Fibroblast of skin of scalp (primary cell): ENCODE data around the gene RHCG.

Source experiments
- DNase-seq: peaks from one replicate; pipeline ENCODE4 v3.0.0-alpha.2; 2013

The RHCG gene

DNA sequence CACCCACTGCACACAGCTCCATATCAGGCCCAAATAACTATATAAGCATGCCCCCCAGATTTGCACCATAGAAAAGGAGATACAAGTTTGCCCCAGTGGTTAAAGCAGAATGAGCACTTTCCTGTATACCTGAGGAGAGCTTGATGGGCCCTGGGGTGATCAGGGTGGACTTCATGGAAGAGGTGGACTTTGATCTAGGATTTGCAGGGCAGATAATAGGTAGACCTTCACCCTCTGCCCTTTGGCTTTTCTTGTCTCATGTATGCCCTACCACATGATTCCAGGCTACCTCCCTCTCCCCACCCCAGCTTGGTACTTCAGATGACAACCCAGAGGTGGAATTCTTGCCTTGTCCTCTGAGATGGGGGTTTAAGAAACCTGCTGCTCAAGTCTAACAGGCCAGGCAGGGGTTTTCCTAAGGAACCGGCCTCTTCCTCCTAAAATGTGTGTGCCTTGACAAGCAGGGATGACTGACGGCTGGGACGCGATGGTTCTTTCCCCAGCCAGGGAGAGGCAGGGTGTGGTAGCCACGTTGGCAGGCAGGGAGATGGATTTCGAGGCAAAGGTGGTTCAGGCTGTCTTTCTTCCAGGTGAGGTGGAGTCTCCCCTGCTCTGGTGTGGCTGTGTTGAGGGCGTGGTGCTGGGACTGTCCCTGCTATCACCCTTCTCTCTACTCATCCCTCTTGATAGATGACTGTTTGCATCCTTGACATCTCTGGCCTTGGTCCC lies 6.6 kb upstream of the RHCG start:
- no peak for DNase-seq

DNA sequence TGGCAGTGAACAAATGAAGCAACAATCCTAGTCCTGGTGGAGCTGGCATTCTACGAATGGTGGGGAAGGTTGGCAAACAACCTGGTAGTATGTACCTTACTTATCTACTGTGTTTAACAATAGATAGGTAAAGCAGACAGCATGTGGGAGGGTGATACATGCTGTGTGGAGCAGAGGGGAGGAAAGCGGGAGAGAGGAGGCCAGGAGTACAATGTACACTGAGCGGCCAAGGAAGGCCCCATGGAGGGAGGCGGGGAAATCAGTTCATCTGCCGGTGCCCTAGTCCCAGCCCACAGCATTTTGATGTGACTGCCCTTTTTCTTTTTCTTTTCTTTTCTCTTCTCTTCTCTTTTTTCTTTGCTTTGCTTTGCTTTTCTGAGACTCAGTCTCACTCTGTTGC lies 5.3 kb upstream of the RHCG start:
- no peak for DNase-seq

DNA sequence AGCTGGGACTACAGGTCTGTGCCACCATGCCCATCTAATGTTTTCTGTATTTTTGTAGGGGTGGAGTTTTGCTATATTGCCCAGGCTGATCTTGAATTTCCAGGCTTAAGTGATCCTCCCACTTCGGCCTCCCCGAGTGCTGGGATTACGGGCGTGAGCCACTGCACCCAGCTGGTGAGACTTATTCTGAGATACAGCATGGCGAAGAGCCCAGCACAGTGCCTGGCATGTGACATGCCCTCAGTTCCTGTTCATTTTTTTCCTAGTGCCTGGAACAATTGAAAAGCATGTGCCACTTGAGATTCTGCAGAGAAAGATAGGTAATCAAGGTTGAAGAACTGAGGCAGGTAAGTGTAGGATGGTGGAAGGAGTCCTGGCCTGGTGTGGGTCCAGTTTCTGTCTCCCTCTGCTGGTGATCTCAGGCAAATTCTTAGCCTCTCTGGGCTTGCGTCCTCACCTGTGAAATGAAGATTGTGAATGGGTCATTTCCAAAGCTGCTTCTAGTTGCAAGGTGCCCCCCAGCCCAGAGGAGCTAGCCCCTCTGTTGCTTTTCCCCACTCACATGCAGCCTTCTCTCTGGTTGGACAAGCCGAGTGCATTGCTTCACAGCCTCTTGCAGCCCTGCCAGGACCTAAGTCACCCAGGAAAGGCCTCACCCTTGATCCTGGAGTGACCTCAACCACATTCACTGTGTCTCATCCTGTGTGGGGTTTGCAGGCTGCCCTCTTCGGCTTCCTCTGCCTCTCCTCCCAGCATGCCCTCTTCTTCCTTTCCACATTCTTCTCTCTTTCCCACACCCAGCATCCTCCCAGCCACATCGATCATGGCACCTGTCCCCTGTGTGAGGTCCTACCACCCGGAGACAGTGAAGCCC lies 4.3 kb upstream of the RHCG start:
- DNase-seq, result no peak

DNA sequence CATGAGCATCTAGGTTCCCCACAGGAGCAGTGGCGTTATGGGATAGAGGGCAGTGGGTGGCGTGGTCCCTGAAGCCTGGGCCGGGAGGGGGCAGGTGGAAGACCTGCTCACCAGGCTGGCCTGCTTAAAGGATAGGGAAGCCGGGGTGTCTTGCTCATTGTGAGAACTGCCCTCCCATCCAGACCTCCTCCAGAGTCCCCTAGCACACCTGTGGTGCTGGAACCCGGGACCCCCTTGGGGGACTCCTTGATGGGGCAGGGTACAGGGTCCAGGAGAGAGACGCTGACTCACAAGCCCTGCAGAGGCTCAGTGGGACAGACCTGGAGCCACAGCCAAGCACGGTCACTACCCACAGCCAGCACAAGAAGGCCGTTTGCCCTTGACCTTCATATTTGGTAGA lies 2.8 kb upstream of the RHCG start:
- no peak for DNase-seq

DNA sequence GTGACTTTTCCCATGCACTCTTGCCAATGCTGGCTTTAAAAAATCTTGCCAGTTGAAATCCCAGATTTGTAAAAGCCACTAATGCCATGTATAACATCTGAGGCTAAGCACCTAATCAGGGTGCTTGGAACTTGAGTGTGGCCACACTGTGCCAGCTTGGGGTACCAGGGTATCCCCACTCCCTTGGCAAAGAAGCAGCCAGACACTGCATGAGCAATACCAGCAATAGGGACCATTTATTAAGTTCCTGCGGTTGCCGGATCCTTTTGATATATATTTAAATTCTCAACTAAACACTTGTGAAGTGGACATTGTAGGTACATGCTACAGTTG lies 2.2 kb upstream of the RHCG start:
- DNase-seq, result no peak

DNA sequence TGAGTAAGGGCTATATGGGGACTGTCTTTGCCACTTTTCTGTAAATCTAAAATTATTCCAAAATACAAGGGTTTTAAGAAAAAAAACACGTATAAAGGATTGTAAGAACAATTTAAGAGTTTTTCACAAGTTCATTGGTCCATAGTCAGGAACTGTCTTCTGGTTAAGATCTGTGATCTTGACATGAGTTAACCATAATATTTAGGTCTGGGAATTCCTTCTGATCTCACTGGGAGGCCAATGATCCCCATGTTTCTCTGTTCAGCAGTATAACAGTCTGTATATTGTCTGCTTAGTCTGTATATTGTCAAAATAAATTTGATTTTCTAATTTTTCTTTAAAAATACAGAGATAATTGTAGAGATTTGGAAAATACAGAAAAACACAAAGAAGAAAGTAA lies 848 bp upstream of the RHCG start:
- no peak for DNase-seq

DNA sequence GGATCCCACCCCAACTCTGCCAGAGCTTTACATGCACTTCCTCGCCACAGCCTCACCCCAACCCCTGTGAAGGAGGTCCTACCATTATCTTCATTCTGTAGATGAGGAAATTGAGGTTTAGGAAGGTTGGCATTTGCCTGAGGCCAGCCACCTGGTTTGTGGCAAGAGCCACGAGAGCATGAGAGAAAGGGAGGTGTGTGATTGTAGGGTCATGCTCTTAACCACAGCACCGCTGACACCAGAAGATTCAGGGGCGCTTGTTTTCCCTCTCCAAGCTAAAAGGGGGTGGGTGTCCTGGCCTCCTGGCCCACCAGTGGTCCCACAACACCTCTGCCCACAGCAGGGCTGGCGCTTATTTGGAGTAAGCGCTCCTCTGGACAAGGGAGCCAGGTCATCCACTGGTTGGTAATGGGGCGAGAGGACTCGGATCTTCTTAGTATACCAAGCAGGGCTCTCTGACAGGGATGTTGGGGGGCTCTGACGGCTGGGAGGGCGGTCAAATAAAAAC lies 691 bp downstream of the RHCG start:
- DNase-seq, result no peak

DNA sequence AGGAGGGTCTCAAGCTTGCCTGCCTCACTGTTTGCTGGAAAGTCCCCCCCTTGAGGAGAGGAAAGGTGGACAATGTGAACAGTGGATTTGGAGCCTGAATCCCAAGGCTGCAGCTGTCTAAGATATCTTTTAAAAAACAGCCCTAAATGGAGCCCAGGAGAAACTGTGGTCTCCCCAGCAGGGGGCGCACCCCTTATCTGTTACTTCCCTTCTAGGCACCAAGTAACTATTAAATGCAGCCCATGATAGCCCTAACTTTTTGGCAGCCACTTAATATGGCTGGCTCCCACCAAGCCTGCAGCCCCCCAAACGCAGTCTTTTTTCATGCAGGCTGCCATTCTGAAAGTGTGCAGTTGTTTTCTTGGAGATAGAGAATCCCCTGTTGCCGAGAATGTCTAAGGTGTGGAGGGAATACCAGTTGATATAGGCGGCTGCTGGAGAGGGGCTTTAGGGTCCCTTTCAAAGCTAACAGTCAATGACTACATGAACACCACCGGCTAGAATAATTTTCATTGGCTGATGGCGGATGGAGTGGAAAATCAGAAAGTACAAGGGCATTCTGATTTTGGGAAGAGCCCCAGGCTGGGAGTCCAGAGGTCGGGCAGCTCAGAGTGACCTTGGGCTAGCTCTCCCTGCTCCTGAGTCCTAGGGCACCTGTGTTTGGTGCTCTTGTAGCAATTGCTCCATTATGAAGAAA lies 1.3 kb downstream of the RHCG start:
- DNase-seq, result no peak

DNA sequence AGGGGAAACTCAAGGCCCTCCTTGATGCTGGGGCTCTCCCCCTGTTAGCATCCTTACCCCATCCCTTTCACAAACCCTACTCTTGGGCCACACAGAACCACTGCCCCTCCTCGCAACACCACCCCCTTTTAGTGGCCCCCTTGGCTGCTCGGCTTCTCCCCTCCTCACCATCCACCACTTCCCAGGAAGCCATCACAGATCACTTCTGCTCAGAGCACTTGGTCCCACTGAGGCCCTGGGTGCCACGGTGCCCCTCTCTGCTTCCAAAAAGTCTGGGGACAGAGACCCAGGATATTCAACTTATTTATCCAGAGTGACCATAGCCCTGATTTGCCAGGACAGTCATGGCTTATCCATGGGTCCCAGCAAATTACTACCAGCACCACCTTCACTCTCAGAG lies 2.4 kb downstream of the RHCG start:
- DNase-seq, result no peak

DNA sequence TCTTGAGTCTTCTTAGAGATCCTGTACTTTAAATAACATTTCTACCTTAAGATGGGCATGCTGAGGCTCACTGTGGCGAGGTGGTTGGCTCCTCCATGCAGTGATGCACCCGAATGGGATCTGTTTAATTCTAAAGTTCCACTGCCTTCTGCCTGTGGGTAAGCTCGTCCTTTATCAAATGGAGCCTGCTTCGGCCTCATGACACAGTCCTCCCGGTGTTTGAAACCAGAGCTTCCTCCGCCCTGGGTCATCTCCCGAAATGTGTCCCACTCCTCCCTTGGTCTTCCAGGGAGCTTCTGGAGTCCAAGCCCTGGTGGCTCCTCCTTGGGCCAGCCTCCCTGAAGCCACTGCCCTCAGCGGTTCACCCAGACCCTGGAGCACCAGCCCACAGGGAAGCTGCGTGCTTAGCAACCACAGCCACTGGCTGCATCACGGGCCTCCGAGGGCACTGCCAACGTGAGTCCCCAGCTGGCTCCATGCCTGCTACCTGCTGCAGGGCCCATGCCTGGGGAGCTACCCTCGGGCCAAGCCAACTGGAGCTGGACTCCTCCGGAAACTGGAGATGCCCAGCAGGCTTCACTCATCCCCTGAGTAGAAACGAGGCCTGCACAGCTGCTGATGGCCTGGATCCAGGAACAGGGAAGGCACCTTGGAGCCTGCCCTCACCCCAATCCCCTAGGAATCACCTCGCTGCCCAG lies 3.3 kb downstream of the RHCG start:
- DNase-seq, result no peak

DNA sequence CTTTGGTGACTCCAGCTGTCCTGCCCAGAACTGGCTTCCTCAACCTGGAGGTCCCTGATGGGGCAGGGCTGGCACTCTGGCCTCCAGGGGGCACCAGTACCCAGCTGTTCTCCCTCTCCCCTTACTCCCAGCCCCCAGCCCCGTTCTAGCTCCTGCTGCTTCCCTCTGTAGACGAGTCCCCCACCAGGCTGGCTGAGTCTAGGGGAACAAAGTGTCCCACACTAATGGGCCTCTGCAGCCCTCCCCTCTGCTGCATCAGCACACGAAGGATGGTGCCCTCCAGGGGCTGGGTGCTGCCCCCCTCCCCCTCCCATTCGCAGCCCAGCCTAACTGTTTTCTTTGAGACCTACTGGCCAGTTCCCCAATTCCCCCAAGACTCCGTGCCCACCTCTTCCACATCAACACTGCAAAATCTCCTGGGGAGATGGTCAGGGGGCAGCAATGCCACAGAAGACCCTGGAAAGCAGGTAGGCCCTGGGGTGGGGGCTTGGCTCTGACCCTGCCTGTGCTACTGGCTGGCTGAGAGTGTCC lies 4.2 kb downstream of the RHCG start:
- DNase-seq, result no peak

DNA sequence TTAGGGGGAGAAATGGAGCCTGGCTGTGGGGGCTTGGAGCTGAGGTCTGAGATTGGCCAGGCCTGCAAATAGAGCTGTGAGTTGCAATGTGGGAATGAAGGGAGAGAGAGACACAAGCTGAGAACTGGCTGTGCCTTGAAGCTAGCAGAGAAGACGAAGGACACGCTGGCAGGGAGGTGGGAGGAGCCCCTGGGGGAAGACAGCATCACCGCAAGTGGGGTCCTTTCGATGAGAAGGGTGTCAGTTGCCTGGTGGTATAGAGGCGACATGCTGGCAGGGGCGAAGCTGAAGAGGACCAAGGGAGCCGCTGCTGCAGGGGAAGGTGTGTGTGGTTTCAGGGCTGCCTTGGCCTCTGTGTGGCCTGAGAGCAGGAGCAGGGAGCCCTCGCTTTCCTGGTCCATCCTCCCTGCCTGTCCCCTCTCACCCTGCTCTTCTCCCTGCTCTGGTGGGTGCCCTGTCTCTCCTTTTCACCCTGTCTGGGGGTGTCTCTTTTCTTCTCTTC lies 5.5 kb downstream of the RHCG start:
- no peak for DNase-seq

DNA sequence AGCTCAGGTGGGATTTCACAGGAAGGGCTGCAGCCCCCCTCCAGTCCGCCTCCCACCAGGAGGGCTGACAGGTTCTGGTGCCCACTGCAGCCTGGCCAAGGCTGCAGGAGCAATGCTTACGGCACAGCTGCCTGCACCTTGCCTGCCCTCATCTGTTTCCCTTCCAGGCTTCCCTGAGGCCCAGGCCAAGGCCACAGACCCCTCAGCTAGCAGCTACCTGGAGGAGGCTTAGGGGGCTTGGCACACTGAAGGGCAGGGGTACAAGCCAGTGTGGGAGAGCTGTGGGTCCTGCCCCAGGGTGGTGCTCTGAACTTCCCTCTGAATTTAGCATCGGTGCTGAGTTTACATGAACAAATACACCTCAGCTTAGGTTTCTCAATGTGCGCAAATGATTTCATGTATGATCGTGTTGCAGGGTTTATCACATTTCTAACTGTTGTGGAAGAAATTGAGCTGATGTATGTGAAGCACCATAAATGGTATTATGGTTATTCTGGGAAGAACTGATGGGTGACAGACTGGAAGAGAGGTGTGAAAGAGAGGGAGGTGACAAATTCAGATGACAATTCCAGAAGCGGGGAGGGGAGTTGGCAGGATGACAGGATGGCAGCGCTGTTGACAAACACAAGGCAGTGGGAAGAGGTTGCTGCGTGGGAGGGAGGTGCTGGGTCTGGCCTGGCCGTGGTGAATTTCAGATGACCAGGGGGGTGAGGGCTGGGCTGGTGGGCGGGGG lies 6.1 kb downstream of the RHCG start:
- DNase-seq, result no peak

DNA sequence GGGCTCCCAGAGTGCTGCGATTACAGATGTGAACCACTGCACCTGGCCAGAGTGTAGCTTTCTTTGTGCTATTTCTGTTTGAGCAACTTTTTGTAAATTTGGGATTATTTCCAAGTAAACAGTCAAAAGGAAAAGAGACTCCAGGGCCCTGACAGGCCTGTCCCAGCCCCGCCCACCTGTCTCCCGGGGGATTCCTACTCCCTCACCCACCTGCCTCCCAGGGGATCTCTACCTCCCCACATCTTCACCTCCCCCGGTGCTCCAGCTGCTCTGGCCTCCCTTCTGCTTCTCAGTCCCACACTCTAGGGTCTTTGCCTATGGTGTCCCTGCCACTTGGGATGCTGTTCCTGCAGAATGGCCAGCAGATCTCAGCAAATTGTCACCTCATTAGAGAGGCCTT lies 7.0 kb downstream of the RHCG start:
- no peak for DNase-seq

DNA sequence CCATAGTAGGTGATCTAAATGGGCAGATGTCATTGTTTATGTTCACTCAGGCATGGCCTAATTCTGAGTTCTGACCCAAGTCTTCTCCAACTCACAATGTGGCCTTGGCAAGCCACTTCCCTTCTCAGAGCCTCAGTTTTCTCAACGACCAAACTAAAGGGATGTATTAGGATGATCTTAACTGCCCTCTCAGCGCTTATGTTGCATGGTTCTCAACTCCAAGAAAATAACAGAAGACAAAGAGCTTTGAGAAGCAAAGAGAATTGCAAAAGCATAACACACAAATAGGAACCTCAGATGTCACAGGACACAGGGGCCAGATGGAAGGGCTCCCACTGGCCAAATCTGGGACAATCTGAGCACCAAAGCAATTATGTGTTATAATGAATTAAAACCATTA lies 8.6 kb downstream of the RHCG start:
- DNase-seq, result no peak

DNA sequence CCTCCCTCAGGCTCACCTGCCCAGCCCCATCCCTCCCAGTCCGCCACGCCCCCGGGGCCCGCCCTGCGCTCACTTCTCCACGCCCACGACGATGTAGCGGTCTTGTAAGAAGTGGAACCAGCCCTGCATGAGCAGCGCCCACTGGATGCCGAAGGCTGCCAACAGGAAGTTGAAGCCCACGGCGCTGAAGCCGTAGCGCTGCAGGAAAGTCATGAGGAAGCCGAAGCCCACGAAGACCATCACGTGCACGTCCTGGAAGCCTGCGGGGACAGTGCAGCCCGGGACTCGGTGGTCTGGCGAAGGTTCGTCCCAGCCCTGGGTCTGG lies 9.7 kb downstream of the RHCG start:
- no peak for DNase-seq

DNA sequence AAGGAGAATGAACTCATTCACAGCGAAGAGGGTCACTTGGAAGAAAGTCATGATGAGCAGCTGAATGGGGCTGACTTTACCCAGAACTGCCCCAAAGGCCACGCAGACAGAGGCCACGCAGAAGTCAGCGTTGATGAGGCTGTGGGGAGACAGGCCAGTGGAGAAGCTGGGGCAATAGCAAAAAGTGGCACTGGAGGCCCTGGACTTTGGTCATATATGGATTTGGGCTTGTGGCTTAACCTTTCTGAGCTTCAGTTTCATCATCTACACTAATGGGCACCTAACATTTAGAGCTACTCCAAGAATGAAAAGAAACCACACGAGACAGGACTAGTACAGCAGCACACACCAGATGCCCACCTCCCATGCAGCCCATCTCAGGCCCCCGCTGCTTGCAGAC lies 13.3 kb downstream of the RHCG start:
- no peak for DNase-seq

DNA sequence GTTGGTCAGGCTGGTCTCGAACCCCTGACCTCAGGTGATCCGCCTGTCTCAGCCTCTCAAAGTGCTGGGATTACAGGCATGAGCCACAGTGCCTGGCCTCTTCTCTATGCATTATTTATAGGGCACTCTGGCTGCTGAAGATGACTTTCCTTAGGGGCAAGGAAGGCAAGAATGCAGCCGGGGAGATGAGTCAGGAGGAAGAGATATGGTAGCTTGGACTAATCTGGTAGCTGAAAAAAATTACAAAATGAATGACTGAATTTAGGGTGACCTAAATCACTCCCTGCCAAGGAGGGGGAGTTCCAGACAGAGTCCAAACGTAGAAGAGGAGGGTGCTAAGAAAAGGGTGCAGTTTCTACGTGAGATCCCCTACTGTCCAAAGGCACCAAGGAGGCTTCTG lies 14.2 kb downstream of the RHCG start:
- no peak for DNase-seq

DNA sequence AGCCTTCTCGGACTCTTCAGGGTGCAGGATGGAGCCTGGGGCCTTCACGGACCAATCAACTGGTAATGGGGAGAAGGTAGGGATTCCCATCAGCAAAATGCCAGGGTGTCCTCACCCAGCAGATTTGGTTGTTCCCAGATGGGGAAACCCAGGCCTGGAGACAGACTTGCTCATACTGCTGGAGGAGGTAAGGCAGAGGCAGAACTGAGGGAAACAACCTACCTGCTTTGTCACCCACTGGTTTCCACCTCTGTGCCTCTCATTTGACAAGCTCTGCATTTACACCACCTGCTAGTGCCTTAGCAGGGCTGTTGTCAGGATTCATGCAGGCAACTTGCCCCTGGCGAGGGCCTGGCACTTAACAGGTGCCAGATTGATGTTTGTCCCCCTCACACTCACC lies 15.9 kb downstream of the RHCG start:
- DNase-seq, result no peak

DNA sequence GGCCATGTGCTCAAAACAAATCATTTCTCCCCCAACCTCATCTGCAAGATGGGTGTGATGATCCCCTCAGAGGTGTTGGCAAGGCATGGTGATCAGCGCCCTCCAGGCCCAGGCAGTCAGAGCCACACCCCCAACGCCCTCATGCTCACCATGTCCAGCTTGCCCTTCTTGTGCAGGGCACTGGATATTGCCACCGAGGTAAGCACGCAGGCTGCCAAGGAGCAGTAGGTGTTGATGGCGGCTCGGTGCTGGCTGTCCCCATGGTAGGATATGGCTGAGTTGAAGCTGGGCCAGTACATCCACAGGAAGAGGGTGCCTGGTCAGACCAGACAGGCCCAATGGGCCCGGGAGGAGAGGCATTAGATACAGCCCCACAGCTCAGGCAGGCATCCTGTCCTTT lies 17.2 kb downstream of the RHCG start:
- DNase-seq, result no peak

DNA sequence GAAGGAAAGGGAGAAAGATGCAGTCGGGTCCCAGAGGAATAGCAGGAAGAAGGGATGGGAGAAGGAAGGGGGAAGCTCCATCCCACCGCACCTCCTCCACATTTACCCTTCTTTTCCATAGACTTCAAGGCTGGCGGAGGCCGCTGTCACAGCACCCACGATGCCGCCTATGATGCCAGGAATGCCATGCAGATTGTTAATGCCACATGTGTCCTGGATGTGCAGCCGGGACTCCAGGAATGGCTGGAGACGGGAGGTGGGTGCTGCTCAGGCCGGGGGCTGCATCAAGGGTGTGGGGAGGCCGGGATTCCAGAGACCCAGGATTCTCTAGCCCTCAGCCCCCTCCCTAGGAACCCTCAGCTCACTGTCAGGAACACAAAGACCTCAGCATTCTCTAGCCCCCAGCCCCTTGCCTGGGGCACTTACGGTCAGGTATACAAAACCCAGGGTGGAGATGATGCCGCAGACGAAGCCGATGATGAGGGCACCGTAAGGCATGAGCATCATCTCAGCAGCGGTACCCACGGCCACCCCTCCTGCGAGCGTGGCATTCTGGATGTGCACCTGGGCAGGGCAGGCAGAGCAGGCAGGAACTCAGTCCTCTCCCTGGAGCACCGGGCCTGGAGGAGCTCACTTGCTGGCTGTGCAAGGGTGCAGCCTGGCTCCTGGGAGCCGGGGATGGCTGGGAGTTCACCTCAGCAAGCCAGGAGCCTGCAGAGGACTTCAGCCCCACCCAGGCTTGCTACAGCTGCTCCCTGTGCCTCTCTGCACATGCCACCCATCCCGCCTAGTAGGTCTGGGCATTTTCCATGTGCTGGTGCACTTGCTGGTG lies 18.8 kb downstream of the RHCG start:
- no peak for DNase-seq
